ENCODE results near the gene NHERF2.

DNA sequence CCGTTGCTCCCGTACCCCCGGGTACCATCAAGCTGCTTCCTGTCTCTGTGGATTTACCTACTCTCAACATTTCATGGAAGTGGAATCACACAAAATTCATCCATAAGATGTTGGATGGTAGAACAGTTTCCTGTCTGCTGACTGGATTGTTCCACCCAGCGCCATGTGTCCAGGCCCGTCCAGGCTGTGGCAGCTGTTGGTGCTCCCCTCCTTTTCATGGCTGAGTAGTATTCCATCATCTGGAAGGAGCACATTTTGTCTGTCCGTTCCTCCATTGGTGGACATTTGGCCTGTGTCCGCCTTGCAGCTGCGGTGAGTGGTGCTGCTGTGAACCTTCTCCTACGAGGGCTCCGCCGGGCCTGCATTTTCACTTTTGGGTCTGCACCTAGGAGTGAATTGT lies 39.4 kb downstream of the NHERF2 start:
- TF ChIP-seq IRF2 (CRISPR knock-in tag; IDR thresholded peaks at IDR 0.05) (no peak), GABPA (tag; conservative IDR thresholded peaks at IDR 0.05; ENCODE audit: low read depth) (no peak), ETV1 (tag; conservative IDR thresholded peaks at IDR 0.05; ENCODE audit: low read depth) (no peak), CEBPB (tag; IDR thresholded peaks at IDR 0.05) (no peak), TCF7L2 (IDR thresholded peaks at IDR 0.05; ENCODE audit: low read depth, low read length) (no peak), MLX (CRISPR knock-in tag; conservative IDR thresholded peaks at IDR 0.05) (no peak), ZNF280B (CRISPR knock-in tag; IDR thresholded peaks at IDR 0.05) (no peak), FOXP4 (CRISPR knock-in tag; IDR thresholded peaks at IDR 0.05; ENCODE audit: borderline replicate concordance) (no peak), NFYB (IDR thresholded peaks at IDR 0.05; ENCODE audit: extremely low read depth, insufficient read length) (no peak), L3MBTL2 (IDR thresholded peaks at IDR 0.05) (no peak), CREB3L1 (IDR thresholded peaks at IDR 0.05; ENCODE audit: borderline replicate concordance, low read depth) (no peak)
- TF ChIP-seq, protein P1, sequence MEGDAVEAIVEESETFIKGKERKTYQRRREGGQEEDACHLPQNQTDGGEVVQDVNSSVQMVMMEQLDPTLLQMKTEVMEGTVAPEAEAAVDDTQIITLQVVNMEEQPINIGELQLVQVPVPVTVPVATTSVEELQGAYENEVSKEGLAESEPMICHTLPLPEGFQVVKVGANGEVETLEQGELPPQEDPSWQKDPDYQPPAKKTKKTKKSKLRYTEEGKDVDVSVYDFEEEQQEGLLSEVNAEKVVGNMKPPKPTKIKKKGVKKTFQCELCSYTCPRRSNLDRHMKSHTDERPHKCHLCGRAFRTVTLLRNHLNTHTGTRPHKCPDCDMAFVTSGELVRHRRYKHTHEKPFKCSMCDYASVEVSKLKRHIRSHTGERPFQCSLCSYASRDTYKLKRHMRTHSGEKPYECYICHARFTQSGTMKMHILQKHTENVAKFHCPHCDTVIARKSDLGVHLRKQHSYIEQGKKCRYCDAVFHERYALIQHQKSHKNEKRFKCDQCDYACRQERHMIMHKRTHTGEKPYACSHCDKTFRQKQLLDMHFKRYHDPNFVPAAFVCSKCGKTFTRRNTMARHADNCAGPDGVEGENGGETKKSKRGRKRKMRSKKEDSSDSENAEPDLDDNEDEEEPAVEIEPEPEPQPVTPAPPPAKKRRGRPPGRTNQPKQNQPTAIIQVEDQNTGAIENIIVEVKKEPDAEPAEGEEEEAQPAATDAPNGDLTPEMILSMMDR (IDR thresholded peaks at IDR 0.05 in 2 of 3, conservative IDR thresholded peaks at IDR 0.05 in 1 of 3; ENCODE audit: insufficient read depth in 2 of 3, low read depth in 1 of 3, low read length in 3 of 3), result no peak

Data from K562 (cell line).